Body of pancreas (tissue), 4 donors: ENCODE measurements around the gene UXS1.

Source experiments
- POLR2A ChIP-seq, 3 donors: fragments of 450-650 bp; IDR thresholded peaks; one replicate each; pipeline ENCODE4 v1.6.1; 2016; ENCODE audit warnings: antibody characterized with exemption in 3 of 3, mild to moderate bottlenecking in 2 of 3
- TF ChIP-seq, protein P1 (sequence below), 7 experiments: fragments of 450-650 bp in 4 of 7; fragments of 200-600 bp in 3 of 7; sonication (generic) in 3 of 7; IDR thresholded peaks; one replicate each; pipeline ENCODE4 v1.5.1; 2016 to 2019; ENCODE audit warnings: antibody characterized with exemption in 7 of 7

DNA sequence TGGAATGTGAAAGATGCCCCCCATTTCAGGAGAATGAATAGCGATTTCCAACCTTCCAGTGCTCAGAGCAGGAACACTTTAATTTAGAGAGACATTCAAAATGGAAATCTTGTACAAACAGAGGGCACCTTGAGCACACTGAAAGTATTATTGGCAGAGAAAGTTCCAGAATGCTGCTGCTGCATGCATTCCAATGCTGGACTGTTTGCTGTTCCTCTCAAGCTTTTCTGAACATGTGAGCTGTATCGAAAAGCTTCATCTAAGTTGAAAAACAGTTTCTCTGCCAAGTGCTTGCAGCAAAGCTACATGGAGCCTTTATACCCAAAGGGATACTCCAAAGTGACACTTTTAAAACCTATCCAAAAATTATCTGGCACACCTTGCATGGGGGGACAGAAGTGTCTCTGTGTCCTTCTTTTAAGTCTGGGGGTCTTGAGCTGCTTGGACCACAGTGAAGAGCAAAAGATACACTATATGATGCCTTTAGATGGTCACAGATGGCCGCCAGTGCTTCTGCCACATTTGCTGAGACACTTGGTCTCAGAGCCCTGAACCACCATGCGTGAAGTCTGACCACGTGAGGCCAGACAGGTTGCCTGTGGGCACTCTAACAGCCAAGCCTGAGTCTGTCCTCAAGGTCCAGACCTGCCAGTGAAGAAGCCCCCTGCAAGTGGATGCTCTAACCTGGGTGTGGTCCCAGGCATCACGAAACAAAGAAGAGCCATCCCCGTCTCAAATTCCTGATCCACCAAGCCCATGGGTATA lies 18.8 kb downstream of the UXS1 start:
- TF ChIP-seq, protein P1, sequence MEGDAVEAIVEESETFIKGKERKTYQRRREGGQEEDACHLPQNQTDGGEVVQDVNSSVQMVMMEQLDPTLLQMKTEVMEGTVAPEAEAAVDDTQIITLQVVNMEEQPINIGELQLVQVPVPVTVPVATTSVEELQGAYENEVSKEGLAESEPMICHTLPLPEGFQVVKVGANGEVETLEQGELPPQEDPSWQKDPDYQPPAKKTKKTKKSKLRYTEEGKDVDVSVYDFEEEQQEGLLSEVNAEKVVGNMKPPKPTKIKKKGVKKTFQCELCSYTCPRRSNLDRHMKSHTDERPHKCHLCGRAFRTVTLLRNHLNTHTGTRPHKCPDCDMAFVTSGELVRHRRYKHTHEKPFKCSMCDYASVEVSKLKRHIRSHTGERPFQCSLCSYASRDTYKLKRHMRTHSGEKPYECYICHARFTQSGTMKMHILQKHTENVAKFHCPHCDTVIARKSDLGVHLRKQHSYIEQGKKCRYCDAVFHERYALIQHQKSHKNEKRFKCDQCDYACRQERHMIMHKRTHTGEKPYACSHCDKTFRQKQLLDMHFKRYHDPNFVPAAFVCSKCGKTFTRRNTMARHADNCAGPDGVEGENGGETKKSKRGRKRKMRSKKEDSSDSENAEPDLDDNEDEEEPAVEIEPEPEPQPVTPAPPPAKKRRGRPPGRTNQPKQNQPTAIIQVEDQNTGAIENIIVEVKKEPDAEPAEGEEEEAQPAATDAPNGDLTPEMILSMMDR (IDR thresholded peaks at IDR 0.05): no peak
- TF ChIP-seq POLR2A (IDR thresholded peaks at IDR 0.05): no peak
